ENCODE data around the gene EVX1. TPM values are rescaled to one million over a fixed set of nuclear protein-coding genes. Genes with fewer than 3 reads are reported as not detected.

Gene EVX1
- total RNA-seq, 3 donors from 2014 or later (not counting 1 experiment from before 2014, with no cell fraction given), result not detected

DNA sequence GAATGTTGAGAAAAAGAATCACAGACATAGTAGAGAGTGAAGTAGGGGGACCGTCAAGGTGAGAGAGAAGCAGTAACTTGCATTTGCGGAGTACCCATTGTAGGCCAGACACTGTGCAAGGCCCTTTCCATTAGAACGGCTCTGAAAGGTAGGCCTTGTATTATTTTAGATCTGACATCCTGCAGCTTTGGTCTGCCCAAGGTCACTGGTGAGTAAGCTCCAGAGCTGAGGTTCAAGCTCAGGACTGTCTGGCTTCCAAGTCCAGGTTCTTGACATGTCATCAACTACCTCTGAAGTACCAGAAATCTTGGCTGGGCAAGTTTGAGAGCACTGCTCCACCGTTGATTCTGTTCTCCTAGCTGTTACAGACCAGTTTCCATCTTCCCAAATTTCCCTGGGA is 13.2 kb upstream of the EVX1 start:
- Mint-ChIP-seq H3K27me3 (ENCODE audit: low read depth in 2 of 2) (peaks cover 42 to 65% of the 10 kb centered on the region in 2 donors), H3K36me3 (no peaks in the 10 kb centered on the region)
- 83% methylated on average over 4 of the region's 4 CpGs for WGBS (ENCODE audit: insufficient coverage)

GRCh38 chr7:27235387-27236311 is 7.0 kb upstream of the EVX1 start:
- Mint-ChIP-seq H3K36me3 (no peaks in the 10 kb centered on the region), H3K27me3 (ENCODE audit: low read depth in 2 of 2) (peaks cover 39 to 50% of the 10 kb centered on the region in 2 donors), H3K4me1 (no peaks in the 10 kb centered on the region), H3K27ac (no peak overlapping the region), H3K4me3 (no peak overlapping the region), H3K9me3 (no peaks in the 10 kb centered on the region)
- Histone ChIP-seq H3K9me3 (ENCODE audit: control insufficient read depth, insufficient read depth, low read length) (no peaks in the 10 kb centered on the region), H3K36me3 (ENCODE audit: control insufficient read depth, insufficient read depth, low read length) (no peaks in the 10 kb centered on the region), H3K4me1 (ENCODE audit: control insufficient read depth, insufficient read depth, low read length) (peaks cover 20% of the 10 kb centered on the region), H3K27me3 (ENCODE audit: control insufficient read depth, insufficient read depth, low read length) (peaks cover 33% of the 10 kb centered on the region), H3K4me3 (ENCODE audit: low read length) (no peak overlapping the region), H3K27ac (ENCODE audit: low read length) (no peak overlapping the region)
- WGBS (ENCODE audit: insufficient coverage), result 8% methylated on average over 66 of the region's 66 CpGs
- intact Hi-C loops (cut with micrococcal nuclease), result no loop called here
- DNase-seq, result no peak
- TF ChIP-seq CTCF (IDR thresholded peaks at IDR 0.05), result no peak
- ATAC-seq, result no peak

More for the DNA sequence above, 13.2 kb upstream of the EVX1 start:
- no peak overlapping the region for H3K4me3 Mint-ChIP-seq
- no peak for DNase-seq
- no peaks in the 10 kb centered on the region for H3K4me1 Mint-ChIP-seq
- H3K36me3 ChIP-seq (ENCODE audit: control insufficient read depth, insufficient read depth, low read length), result no peaks in the 10 kb centered on the region
- H3K9me3 ChIP-seq (ENCODE audit: control insufficient read depth, insufficient read depth, low read length), result no peaks in the 10 kb centered on the region
- no peak for TF ChIP-seq CTCF (IDR thresholded peaks at IDR 0.05)
- no peak overlapping the region for H3K27ac Mint-ChIP-seq
- H3K27ac ChIP-seq (ENCODE audit: low read length), result no peak overlapping the region
- no peak for ATAC-seq
- H3K4me3 ChIP-seq (ENCODE audit: low read length), result no peak overlapping the region
- intact Hi-C loops (cut with micrococcal nuclease), result no loop called here
- H3K27me3 ChIP-seq (ENCODE audit: control insufficient read depth, insufficient read depth, low read length), result peaks cover 26% of the 10 kb centered on the region
- H3K4me1 ChIP-seq (ENCODE audit: control insufficient read depth, insufficient read depth, low read length), result no peaks in the 10 kb centered on the region
- no peaks in the 10 kb centered on the region for H3K9me3 Mint-ChIP-seq

- intact Hi-C loops (cut with micrococcal nuclease), result no loop called here
- 55% methylated on average over 1 of the region's 1 CpG for WGBS (ENCODE audit: insufficient coverage)
- Histone ChIP-seq H3K36me3 (ENCODE audit: control insufficient read depth, insufficient read depth, low read length) (no peaks in the 10 kb centered on the region), H3K4me1 (ENCODE audit: control insufficient read depth, insufficient read depth, low read length) (peaks cover 26% of the 10 kb centered on the region), H3K27me3 (ENCODE audit: control insufficient read depth, insufficient read depth, low read length) (peaks cover 55% of the 10 kb centered on the region), H3K4me3 (ENCODE audit: low read length) (no peak overlapping the region), H3K9me3 (ENCODE audit: control insufficient read depth, insufficient read depth, low read length) (no peaks in the 10 kb centered on the region), H3K27ac (ENCODE audit: low read length) (no peak overlapping the region)
- H3K27me3 Mint-ChIP-seq (ENCODE audit: low read depth in 2 of 2), result peaks cover 57 to 72% of the 10 kb centered on the region in 2 donors
- H3K27ac Mint-ChIP-seq, result no peak overlapping the region
- no peak for TF ChIP-seq CTCF (IDR thresholded peaks at IDR 0.05)
- no peak for DNase-seq
- peaks cover 0 to 5% of the 10 kb centered on the region in 2 donors for H3K4me1 Mint-ChIP-seq
- no peak overlapping the region for H3K4me3 Mint-ChIP-seq
- no peaks in the 10 kb centered on the region for H3K36me3 Mint-ChIP-seq
- no peaks in the 10 kb centered on the region for H3K9me3 Mint-ChIP-seq
- no peak for ATAC-seq
Observed at GRCh38 chr7:27237735-27238334, 4.8 kb upstream of the EVX1 start.

Data from natural killer cell (primary cell).